ENCODE data around the gene FKBP1A.

Gene FKBP1A

DNA sequence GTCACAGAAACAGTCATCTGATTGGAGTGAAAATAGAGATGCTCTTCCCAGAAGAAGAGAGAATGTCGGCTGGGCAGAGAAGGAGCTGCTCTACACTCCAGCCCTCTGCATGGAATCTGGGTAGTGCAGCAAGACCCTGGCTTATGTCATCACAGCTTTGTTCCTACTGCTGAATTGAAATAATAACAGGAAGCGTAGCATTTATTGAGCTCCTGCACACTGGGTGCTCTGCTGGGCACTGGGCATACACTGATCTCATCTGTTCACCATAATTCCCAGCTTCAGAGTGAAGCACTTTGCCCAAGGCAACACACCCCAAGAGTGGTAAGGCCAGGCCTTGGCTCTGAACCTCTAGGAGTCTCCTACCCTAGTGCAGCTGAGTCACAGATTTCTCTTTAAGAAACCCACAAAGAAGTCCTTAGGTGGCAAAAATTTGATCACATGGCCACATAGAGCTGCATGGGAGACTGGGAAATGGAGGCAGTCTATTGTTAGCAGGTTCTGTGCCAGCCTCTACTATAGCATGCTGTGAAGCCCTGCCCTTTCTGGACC is 60.0 kb downstream of the FKBP1A start:
- no peak for DNase-seq (ENCODE audit: low read depth in 2 of 2)

DNA sequence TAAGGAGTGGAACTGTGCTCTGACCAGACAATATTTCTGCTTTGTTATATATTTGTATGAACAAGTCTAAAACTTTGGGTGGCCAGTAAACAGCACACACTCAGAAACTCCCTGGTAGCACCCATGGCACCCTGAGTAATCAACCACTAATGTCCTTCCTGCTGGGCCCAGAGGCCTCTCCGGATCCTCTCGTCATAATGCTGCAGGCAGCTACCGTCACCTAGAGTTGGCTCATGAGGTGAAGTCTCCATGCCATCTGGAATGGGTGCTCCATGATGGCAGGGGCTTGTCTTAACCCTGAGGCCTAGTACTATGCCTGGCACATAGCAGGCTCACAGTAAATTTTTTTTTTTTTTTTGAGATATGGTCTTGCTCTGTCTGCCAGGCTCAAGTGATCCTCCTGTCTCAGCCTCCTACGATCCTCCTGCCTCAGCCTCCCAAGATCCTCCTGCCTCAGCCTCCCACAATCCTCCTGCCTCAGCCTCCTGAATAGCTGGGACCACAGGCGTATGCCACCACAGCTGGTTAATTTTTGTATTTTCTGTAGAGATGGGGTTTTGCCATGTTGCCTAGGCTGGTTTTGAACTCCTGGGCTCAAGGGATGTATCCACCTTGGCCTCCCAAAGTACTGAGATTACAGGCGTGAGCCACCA is 60.9 kb downstream of the FKBP1A start:
- DNase-seq (ENCODE audit: low read depth in 2 of 2): no peak

DNA sequence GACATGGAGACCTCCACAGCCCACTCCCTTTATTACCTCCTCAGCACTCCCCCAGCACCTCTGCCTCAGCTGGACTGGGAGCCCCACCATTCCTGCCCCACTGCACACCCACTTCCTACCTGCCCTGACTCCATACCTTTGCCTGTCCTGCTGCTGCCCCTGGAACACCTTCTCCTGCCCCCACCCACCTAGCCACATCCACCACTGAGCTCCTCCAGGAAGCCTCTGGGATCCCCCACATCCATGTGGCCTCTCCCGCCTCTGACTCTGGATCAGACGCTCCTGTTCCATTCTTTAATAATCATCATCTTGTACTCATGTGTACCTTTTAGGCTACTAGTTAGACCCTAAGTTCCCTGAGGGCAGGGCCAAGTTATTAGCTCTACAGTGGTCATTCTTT is 61.8 kb downstream of the FKBP1A start:
- no peak for DNase-seq (ENCODE audit: low read depth in 2 of 2)

DNA sequence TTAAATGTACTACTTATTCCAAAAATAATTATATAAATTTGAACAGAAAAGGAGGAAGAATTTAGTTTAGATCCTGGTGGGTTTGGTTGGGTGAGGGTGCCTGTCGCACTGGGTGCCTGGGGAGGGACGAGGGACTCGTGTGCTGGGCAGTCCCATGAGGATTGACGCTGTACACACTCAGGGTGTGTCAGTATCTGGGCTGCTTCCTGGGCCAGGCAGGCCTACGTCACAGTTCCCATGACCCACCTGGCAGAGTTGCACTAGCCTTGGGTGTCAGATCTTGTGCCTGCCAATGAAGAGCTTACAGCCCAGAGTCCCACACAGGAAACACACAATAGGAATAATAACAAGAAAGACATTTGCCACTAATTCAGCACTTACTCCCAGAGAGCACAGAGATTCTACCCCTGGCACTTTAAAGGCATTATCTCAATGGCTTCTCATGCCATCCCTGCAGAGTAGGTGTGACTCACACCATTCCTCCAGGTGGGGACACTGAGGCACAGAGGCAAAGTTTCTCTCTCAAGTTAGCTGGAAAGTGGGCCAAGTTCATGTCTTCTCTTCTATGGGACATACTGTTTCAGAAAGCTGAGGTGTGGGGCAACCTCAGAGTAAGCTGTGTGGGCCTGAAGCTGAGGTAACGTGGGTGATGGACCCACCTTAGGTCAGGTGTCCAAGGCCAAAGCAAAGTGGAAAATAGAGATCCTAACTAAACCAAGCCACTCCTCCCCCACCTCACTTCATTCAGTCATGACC is 62.6 kb downstream of the FKBP1A start:
- no peak for DNase-seq (ENCODE audit: low read depth in 2 of 2)

DNA sequence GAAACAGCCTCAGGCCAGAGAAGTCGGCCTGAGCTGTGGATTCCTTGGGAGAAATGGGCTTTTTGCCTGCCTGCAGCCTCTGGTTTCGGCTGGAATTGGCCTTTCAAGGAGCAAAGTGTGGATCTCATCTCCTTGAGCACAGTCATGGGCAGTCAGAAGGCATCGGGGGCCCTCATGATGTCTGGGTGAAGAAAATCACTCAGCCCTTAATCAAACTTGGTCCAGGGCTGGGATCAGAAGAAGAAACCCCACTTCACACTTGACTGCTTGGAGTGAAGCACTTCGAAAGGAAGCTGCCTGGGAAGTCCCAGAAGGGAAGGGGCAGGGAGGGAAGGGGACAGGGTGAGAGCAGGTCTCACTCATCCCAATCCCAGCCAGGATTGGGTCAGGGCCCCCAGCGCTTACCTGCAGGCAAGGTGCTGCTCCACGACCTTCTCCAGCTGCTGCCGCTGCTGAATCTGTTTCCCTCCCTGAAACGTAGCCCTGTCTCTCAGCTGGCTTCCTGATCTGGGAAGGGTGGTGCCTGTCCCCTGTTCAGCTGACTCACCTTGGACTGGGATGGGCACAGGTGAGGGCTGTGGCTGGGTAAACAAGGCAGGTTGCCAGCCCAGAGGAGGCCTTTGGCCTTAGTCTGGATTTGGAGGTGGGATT is 64.0 kb downstream of the FKBP1A start, which contains the start of gene SDCBP2:
Gene SDCBP2 (minus strand): TSS at position 460 of the 651 bp plus-strand sequence. CDS start 8,723 bp downstream, outside the sequence.
- no peak for DNase-seq (ENCODE audit: low read depth in 2 of 2)

DNA sequence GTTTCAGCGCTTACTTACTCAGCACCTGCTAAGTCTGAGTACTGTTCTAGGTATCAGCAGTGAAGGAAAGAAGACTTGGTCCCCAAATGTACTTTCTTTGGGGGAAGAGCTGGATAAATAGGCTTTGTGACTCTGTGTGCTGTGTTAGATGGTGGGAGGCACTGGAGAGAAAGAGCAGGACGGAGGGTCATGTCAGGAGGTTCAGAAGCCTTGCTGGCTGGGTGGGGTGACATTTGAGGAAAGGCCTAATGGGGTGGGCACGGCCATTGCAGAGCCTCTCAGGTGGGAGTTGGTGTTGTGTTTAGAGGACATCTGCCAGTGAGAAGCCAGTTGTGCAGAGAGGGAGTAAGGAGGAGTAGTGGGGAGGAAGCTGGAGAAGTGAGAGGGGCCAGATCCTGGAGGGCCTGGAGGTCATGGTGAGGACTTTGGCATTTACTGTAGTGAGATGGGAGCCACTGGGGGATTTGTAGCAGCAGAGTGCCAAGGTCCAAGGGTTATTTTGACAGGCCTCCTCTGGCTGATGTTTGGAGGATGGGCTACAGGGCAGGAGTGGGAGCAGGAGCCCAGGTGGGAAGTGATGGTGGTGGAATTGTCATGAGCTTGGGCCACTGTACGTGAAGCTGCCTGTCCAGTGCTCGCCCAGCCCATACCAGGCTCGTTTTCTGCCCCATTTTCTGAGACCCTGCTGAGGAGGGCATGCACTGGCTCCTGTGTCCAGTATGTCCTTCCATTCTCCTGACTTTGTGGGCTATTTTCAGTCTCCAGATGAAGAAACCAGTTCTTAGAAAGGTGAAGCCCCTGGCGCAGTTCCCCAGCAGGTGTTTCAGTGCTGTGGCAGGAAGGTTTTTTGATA is 64.8 kb downstream of the FKBP1A start:
- DNase-seq (ENCODE audit: low read depth in 2 of 2): no peak

DNA sequence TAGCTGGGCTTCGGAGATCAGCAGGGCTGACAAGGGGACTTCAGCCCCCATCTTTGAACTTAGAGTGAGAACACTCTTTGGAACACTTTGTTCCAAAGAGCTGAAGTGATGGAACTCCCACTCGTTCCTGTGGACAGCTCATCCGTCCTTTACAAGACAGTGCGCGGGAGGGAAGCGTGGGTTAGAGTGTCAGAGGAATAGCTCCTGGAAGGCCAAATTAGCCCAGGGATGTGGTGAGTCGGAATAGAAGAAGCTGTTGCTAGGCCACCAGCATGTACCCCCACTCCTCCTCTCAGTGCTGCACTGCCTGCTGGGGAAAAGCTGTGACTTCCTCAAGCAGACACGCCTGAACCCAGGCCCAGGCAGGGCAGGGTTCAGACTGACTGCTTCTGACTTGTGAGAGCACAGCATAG is 65.6 kb downstream of the FKBP1A start:
- peak in 1 of 2 experiments; percentile 13 for DNase-seq (ENCODE audit: low read depth in 2 of 2)

DNA sequence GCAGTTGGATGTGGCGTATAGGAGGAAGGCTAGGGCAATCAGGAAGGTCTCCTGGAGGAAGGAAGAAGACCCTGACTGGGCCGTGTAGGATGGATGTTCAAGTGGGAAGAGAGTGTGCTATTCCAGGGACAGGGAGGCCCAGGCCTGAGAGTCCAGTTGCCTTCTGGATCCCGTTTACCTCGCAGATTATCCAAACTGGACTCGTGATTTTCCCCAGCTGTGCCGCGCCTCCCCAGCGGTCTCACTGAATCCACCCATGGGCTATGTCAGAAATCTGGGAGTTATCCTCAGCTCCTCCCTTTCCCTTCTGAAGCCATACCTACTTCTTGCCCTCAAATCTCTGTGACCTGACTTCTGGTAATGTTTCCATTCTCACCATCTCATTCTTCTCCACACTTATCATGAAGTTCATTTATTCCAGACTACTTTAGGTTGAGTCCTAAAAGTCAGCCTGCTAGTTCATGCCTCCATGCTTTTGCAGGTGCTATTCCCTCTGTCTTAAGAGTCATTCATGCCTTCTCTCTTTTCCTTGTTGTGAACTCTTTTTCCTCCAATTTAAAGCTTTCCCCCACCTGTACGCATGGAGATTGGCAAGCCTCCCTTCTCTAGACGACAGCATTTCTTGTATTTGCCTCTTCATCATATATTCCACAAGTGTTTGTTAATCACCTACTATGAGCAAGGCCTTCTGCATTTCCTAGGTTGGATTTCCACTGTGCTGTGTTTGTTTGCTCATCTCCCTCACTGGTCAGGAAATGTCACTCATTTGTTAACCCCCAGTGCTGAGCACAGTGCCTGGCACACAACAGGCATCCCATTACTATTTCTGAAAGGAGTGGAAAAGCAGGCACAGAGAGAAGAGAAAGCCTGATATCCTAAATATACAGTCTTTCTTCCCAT is 66.6 kb downstream of the FKBP1A start:
- DNase-seq (ENCODE audit: low read depth in 2 of 2): no peak

DNA sequence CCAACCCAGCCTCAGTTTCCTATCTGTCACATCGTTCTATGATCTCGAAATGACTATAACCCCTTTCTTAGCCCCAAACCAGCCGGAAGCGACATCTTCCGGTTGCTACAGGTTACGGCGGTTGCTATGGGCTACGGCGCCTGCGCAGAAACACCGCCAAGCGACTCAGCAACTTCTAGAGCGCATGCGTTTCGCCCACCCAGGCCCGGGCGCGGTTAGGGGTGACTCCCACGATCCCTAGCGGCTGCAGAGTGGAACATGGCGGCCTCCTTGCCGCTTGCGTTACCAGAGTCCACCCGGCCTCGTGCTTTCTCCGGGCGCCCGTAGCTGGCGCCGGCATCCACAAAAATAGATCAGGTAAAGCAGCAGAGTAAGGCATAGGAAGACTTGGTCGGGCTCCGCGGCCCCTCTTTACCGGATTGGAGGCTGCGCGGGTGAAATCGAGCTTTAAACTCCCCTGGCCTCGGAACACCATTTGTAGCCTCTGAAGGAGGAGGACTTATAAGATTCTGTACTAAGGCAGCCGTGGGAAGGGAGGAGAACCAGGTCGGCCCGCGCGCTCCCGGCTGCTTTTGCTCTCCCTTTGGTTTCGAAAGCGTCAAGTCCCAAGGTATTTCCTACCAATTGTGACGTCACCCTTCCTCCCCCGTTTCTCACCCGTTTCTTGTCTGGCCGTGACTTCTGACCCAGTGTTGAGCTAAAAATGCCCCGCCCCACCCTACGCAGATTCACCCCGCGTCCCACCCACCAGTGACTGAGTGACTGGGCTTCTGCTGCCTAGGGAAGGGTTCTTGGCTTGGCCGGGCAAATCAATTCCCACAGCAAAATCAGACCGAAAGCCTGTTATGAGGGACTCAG is 67.5 kb downstream of the FKBP1A start:
- DNase-seq (ENCODE audit: low read depth in 2 of 2): peak; percentile 86 to 88

DNA sequence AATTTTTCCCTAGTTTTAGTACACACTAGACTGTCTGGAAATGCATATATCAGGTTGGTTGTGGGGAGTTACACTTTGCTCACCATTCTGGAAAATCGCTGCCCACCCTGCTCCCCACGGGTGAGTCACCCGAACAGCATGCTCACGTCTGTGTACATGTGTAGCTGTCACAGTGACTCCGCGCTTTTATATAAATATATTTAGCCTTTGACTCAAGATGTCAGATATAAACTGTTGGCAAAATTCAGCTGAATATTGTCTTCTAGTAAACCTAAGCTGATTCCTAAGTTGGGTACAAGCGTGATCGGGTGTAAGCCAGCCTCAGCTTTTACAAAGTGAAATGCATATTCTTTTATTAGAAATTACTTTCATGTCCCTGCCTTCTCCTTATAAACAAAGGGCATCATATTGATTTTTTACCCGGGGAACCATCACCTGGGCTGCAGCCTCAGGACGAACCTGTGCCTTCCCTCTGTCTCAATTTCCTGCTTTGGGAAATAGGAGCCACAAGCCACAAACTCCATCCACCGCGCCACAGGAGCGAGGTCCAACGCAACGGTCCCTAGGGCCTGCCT is 68.2 kb downstream of the FKBP1A start:
- DNase-seq (ENCODE audit: low read depth in 2 of 2): no peak

DNA sequence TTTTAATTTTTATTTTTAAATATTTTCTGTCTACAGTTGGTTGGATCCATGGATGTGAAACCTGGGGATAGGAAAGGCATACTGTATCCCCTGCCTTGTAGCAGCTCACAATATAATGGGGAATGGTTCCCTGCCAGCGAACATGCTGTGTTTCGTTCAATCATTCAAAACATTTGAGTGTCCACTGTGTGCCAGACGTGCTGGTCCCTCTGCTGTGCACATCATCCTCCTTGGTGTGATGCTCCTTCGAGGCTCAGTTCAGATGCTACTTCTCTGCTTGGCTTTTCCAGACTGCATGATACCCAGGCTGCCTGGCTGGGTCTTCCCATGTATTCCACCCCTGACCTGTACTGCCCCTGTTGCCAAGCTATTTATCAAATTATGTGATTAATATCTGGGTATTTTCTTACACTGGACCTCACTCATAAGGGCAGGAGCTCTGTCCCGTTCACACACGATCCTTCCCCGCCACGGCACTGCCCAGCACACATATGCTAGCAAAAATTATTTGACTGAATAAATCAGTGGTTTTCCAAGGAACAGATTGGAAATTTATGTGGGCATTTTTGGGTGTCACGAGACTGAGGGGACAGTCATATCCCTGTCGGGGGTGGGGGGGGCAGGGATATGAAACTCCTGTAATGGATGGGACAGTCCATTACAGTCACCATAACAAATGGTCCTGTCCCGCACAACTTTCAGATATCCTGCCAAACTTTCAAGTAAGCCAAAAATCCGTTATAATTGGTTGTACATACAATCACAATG is 68.8 kb downstream of the FKBP1A start:
- no peak for DNase-seq (ENCODE audit: low read depth in 2 of 2)

DNA sequence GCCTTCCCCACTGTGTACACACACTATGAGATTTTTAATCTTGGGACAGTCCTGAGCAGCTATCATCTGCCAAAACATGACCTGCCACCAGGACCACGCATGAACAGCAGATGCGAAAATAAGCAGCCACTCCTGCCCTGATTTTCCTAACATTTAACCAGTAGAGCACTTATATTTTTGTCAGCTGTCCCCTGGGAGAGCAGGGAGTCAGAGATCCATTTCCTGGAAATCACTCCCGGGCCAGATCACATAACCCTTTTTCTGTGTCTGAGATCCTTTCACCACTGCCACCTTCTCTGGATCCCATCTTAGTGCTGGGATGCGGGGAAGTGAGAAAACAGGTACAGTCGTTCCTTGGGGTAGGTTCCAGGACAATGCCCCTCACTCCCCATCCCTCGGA is 69.6 kb downstream of the FKBP1A start:
- DNase-seq (ENCODE audit: low read depth in 2 of 2): no peak

DNA sequence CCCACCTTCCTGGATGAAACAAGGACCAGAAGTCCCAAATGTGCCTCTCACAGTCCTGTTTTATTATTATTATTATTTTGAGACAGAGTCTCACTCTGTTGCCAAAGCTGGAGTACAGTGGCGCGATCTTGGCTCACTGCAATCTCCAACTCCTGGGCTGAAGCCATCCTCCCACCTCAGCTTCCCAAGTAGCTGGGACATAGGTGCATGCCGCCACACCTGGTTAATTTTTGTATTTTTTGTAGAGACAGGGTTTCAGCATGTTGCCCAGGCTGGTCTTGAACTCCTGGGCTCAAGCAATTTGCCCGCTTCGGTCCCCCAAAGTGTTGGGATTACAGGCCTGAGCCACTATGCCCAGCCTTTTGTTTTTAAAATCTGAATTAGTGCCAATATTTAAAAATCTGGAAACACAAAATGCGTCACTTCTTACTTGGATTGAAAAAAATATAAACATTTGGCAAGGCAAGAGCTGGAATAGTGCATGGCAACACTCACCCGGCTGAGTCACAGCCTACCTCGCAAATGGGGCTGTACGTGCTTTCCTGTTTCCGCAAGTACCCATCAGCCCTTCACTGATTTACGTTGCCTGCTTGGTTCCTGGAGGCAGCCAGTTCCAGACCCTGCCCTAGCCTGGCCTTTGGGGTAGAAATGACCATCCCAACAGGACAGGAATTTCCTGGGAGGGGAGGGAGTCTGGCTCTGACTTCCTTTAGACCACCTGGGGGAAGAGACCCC is 70.2 kb downstream of the FKBP1A start:
- DNase-seq (ENCODE audit: low read depth in 2 of 2): peak in 1 of 2 experiments; percentile 55

DNA sequence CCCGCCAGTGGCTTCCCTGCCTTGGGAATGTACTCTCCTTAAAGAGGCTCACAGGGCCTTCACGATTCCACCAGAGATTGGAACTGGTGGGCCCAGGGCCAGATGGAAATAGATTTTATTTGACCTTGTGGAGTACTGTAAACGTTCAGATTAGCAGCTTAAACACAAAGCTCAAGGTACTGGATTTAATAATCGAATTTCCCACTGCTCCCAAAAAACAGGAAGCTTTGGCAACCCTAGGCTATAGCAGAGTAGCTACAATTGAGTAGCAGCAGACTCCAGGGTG is 71.3 kb downstream of the FKBP1A start:
- no peak for DNase-seq (ENCODE audit: low read depth in 2 of 2)

DNA sequence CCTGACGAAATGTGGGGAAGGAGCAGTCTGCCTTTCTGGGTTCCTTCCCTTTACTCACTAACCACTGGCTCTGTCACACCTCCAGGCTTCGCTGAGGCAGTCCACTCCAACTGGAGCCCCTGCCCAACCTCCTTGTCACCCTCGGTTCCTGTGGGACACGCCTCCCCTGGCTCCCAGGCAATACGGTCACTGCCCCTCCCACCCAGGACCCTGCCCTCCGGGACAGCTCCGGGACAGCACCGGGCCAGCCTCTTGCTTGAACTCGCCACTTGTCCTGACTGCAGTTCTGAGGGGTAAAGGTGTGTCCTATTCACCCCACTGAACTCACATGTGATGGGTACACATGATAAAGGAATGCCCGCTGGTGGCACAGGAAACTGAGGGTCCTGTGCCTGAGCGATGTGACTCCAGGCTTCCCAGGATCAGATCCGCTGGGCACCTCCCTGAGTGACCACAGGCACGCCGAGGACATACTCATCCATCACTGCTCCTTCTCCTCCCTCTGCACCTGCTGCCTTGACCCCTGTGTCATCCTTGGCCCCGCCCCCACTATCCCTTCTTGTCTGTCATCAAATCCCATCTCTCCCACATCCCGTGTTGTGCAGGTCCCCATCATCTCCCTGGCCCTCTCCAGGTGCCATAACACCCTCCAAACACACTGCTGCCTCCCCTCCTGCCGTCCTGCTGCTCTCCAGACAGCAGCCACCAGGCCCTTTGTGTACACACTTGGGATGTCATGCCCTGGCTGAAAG is 71.8 kb downstream of the FKBP1A start:
- no peak for DNase-seq (ENCODE audit: low read depth in 2 of 2)

DNA sequence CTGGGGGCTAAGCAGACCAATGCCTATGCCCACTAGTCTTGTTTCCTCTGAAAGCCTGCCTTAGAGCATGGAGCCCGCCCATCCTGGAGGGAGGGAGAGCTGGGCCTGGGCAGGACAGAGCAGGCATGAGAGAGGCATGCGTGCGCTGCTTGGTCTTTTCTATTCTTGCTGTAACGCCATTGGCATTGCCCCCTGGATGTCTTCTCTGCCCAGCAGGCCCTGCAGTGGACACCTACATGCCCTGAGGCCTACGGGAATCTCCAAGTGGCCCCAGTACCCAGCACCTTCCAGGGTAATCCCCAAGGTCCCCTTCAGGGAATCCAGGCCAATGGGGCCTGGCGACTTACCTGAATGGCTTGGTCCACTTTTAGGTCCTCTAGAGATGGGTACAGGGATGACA is 72.8 kb downstream of the FKBP1A start:
- no peak for DNase-seq (ENCODE audit: low read depth in 2 of 2)

DNA sequence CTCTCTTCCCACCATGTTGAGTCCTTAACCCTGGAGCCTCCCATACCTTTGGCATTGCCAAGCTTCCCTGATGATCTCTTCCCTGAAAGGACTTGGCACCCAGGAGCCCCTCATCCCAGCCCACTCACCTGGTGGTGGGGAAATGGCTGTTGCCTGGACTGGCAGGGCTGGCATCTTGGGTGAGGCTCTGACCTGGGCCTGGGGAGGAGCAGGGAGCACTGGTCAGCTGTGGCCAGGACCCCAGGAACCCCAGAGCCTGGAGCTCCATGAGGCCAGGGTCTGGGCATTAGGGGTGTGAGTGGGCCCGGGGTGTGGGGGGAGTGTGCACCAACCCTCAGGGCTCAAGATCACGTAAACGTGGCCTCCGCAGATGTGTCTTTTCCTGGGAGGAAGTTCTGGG is 73.4 kb downstream of the FKBP1A start:
- DNase-seq (ENCODE audit: low read depth in 2 of 2): no peak

Data from fibroblast of skin of left biceps (primary cell).